ENCODE data around the gene NSG1. TPM values are rescaled to one million over a fixed set of nuclear protein-coding genes. Genes with fewer than 3 reads are reported as not detected.

NSG1 gene
- total and polyA plus RNA-seq, 9 of the 15 experiments (the other 6 are each of a cell fraction or from before 2014, with no cell fraction given) = not detected

- no peak overlapping the region for H2AFZ ChIP-seq (ENCODE audit: low read depth, low read length)
- no peaks in the 10 kb centered on the region for H3K9me3 ChIP-seq (replicated peaks; ENCODE audit: control insufficient read depth, insufficient read depth, low read depth, low read length)
- no peak overlapping the region for H3K4me2 ChIP-seq (ENCODE audit: insufficient read depth, low read length)
- H3K79me2 ChIP-seq (ENCODE audit: control insufficient read depth, insufficient read depth, low read length) = no peaks in the 10 kb centered on the region
- ATAC-seq (peak; percentile 26; the same call in 1 of the 3 replicates), DNase-seq (ENCODE audit: extremely low read depth in 1 of 4, low spot score in 3 of 4) (no peak), FAIRE-seq (no peak)
- in situ Hi-C loops (cut with MboI) (no loop called here), intact Hi-C loops (cut with micrococcal nuclease) (no loop called here)
- H4K20me1 ChIP-seq (replicated peaks; ENCODE audit: control insufficient read depth, insufficient read depth, low read length) = peaks cover 18% of the 10 kb centered on the region; the same call in 1 of the 2 replicates
- ChIA-PET POLR2A (no interaction called here), CTCF (ENCODE audit: low intra/inter-chr PET ratio) (no interaction called here)
- H3K36me3 ChIP-seq (ENCODE audit: control insufficient read depth, insufficient read depth, low read length) = no peaks in the 10 kb centered on the region
- H3K9me1 ChIP-seq (ENCODE audit: control insufficient read depth, insufficient read depth, low read length) = no peaks in the 10 kb centered on the region
- BruUV-seq (replicated peaks) = no TSS peak
- no peak overlapping the region for H3K9ac ChIP-seq (ENCODE audit: insufficient read depth in 1 of 2, low read depth in 2 of 2, low read length in 2 of 2)
- H3K27me3 ChIP-seq (ENCODE audit: control insufficient read depth in 2 of 2, insufficient read depth in 2 of 2, low read length in 2 of 2) = peaks cover 15 to 87% of the 10 kb centered on the region in 2 experiments; a peak in 4 of 5 replicates
- TF ChIP-seq ZNF764 (CRISPR knock-in tag; IDR thresholded peaks at IDR 0.05; ENCODE audit: low read depth) (no peak), USF1 (CRISPR knock-in tag; IDR thresholded peaks at IDR 0.05) (0 out of 2 replicates have a peak, but pooled peaks have one; percentile 48)
- no peak overlapping the region for H3K4me3 ChIP-seq
- H3K27ac ChIP-seq (ENCODE audit: extremely low read depth, low read depth, low read length) = no peak overlapping the region
- WGBS (ENCODE audit: insufficient coverage, low coverage, missing lambda C conversion rate) = 1% methylated on average over 7 of the region's 7 CpGs
- peaks cover 0 to 28% of the 10 kb centered on the region in 2 experiments; a peak in 3 of 5 replicates for H3K4me1 ChIP-seq (replicated peaks in 1 of 2; ENCODE audit: control insufficient read depth in 2 of 2, insufficient read depth in 2 of 2, low read length in 2 of 2)
Observed at GRCh38 chr4:4390046-4390445, 3.1 kb downstream of the NSG1 start.

DNA sequence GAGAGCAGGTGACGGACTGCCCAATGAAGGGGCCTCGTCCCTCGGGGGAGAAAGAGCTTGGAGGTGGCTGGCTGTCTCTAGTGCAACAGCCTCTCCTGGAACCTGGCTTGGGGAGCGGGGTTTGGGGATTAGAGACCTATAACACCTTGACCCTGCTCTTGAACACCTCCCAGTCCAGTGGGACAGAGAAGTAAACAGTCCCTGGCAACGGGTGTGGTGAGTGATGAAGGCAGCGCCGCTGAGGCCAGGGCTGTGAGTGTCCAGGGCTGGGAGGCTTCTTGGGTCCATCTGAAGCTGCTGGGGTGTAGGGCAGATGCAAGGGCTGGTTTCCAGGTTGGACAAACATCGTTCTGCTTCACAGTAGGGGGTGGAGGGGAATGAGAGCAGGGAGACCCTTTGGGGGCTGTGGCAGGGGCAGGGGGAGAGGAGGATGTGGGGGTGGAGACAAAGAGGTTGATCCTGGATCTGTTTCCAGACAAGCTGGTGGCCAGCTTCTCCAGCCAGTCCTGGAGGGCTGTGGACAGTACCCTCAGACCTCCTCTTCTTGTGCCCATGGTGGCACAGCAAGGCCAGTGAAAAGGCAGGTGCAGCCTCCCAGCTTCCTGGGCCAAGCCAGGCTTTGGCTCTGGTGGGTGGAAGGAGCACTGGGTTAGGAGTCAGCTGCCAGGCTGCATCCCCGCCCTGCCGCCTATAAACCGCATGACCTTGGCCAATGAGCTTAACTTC, 3.8 kb downstream of the NSG1 start:
- POLR2A ChIA-PET = interaction anchor here (0.8 kb wide), 1 partner anchor 14 kb away, joined by 3 read pairs; no protein-coding TSS in a partner anchor
- TF ChIP-seq TAF9B (IDR thresholded peaks at IDR 0.05; ENCODE audit: partially characterized antibody) = no peak
- no peak for TF ChIP-seq POLR3G (IDR thresholded peaks at IDR 0.05; ENCODE audit: extremely low read depth, insufficient read length, insufficient replicate concordance)
- TF ChIP-seq, protein P1, sequence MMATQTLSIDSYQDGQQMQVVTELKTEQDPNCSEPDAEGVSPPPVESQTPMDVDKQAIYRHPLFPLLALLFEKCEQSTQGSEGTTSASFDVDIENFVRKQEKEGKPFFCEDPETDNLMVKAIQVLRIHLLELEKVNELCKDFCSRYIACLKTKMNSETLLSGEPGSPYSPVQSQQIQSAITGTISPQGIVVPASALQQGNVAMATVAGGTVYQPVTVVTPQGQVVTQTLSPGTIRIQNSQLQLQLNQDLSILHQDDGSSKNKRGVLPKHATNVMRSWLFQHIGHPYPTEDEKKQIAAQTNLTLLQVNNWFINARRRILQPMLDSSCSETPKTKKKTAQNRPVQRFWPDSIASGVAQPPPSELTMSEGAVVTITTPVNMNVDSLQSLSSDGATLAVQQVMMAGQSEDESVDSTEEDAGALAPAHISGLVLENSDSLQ (IDR thresholded peaks at IDR 0.05) = no peak
- no peak for TF ChIP-seq ZBTB49 (CRISPR knock-in tag; IDR thresholded peaks at IDR 0.05; ENCODE audit: borderline replicate concordance)
- TF ChIP-seq ZNF79 (CRISPR knock-in tag; IDR thresholded peaks at IDR 0.05; ENCODE audit: low read depth) = no peak
- TF ChIP-seq, protein P2, sequence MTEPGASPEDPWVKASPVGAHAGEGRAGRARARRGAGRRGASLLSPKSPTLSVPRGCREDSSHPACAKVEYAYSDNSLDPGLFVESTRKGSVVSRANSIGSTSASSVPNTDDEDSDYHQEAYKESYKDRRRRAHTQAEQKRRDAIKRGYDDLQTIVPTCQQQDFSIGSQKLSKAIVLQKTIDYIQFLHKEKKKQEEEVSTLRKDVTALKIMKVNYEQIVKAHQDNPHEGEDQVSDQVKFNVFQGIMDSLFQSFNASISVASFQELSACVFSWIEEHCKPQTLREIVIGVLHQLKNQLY (CRISPR knock-in tag; conservative IDR thresholded peaks at IDR 0.05) = no peak

More for the DNA sequence above, 3.8 kb downstream of the NSG1 start:
- H3K27me3 ChIP-seq (ENCODE audit: control insufficient read depth in 2 of 2, insufficient read depth in 2 of 2, low read length in 2 of 2) = peaks cover 20 to 89% of the 10 kb centered on the region in 2 experiments; a peak in 4 of 5 replicates
- no peak overlapping the region for H3K9ac ChIP-seq (ENCODE audit: insufficient read depth in 1 of 2, low read depth in 2 of 2, low read length in 2 of 2)
- FAIRE-seq (no peak), DNase-seq (ENCODE audit: extremely low read depth in 1 of 4, low spot score in 3 of 4) (no peak), ATAC-seq (no peak; the same call in 2 of the 3 replicates)
- BruUV-seq (replicated peaks) = no TSS peak
- peaks cover 18% of the 10 kb centered on the region; the same call in 1 of the 2 replicates for H4K20me1 ChIP-seq (replicated peaks; ENCODE audit: control insufficient read depth, insufficient read depth, low read length)
- H3K4me3 ChIP-seq = no peak overlapping the region
- peaks cover 0 to 25% of the 10 kb centered on the region in 2 experiments; a peak in 2 of 5 replicates for H3K4me1 ChIP-seq (replicated peaks in 1 of 2; ENCODE audit: control insufficient read depth in 2 of 2, insufficient read depth in 2 of 2, low read length in 2 of 2)
- no peaks in the 10 kb centered on the region for H3K36me3 ChIP-seq (ENCODE audit: control insufficient read depth, insufficient read depth, low read length)
- CTCF ChIA-PET (ENCODE audit: low intra/inter-chr PET ratio) = no interaction called here
- no peak overlapping the region for H2AFZ ChIP-seq (ENCODE audit: low read depth, low read length)
- H3K27ac ChIP-seq (ENCODE audit: extremely low read depth, low read depth, low read length) = no peak overlapping the region
- 4% methylated on average over 11 of the region's 11 CpGs for WGBS (ENCODE audit: insufficient coverage, low coverage, missing lambda C conversion rate)
- no peaks in the 10 kb centered on the region for H3K9me1 ChIP-seq (ENCODE audit: control insufficient read depth, insufficient read depth, low read length)
- no peak overlapping the region for H3K4me2 ChIP-seq (ENCODE audit: insufficient read depth, low read length)
- in situ Hi-C loops (cut with MboI) = no loop called here
- no peaks in the 10 kb centered on the region for H3K79me2 ChIP-seq (ENCODE audit: control insufficient read depth, insufficient read depth, low read length)
- intact Hi-C loops (cut with micrococcal nuclease) = no loop called here
- H3K9me3 ChIP-seq (replicated peaks; ENCODE audit: control insufficient read depth, insufficient read depth, low read depth, low read length) = no peaks in the 10 kb centered on the region
